RWPE2 (cell line): ENCODE results near the gene PPP1R1B.

Experiments
- ATAC-seq: fragments of 200-7000 bp; cut with Tn5 transposase; 3 replicates; pipeline ENCODE4 v1.9.1; 2021; ENCODE audit warnings: low read depth
- DNase-seq: peaks from one replicate; pipeline ENCODE4 v3.0.0-alpha.2; 2020; ENCODE audit warnings: low spot score
- H3K27ac ChIP-seq: fragments of 450-650 bp; 2 replicates; pipeline ENCODE4 v1.5.1; 2017; ENCODE audit warnings: mild to moderate bottlenecking; ENCODE audit not compliant: poor library complexity, severe bottlenecking
- H3K27me3 ChIP-seq: fragments of 250-450 bp; sonication (Bioruptor Pico); 2 replicates; pipeline ENCODE4 v1.5.1; 2021; ENCODE audit warnings: mild to moderate bottlenecking, moderate library complexity; ENCODE audit not compliant: insufficient read depth, poor library complexity, severe bottlenecking
- H3K36me3 ChIP-seq: fragments of 250-450 bp; sonication (Bioruptor Pico); 2 replicates; pipeline ENCODE4 v1.5.1; 2020; ENCODE audit warnings: low read depth, mild to moderate bottlenecking, moderate library complexity
- H3K4me1 ChIP-seq: fragments of 250-450 bp; sonication (Bioruptor Pico); 2 replicates; pipeline ENCODE4 v1.5.1; 2021; ENCODE audit warnings: mild to moderate bottlenecking, moderate library complexity; ENCODE audit not compliant: insufficient read depth, poor library complexity, severe bottlenecking
- H3K4me3 ChIP-seq: fragments of 250-450 bp; sonication (Bioruptor Pico); 2 replicates; pipeline ENCODE4 v1.5.1; 2021; ENCODE audit warnings: mild to moderate bottlenecking, moderate library complexity; ENCODE audit not compliant: severe bottlenecking
- H3K9me3 ChIP-seq: fragments of 250-450 bp; sonication (Bioruptor Pico); 2 replicates; pipeline ENCODE4 v1.5.1; 2021; ENCODE audit warnings: mild to moderate bottlenecking, moderate library complexity; ENCODE audit not compliant: severe bottlenecking
- TF ChIP-seq, protein P1 (sequence below): fragments of 450-650 bp; IDR thresholded peaks from one replicate; pipeline ENCODE4 v1.5.1; 2017; ENCODE audit warnings: mild to moderate bottlenecking, moderate library complexity; ENCODE audit not compliant: poor library complexity, severe bottlenecking

Gene PPP1R1B

DNA sequence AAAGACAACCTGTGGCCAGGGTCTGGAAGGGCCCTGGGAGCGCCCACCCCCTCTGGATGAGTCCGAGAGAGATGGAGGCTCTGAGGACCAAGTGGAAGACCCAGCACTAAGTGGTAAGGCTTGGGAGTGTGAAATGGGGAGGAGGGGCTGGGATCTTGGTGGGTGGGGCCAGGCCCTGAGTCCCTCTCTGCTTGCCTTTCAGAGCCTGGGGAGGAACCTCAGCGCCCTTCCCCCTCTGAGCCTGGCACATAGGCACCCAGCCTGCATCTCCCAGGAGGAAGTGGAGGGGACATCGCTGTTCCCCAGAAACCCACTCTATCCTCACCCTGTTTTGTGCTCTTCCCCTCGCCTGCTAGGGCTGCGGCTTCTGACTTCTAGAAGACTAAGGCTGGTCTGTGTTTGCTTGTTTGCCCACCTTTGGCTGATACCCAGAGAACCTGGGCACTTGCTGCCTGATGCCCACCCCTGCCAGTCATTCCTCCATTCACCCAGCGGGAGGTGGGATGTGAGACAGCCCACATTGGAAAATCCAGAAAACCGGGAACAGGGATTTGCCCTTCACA lies 8.9 kb downstream of the PPP1R1B start:
- Histone ChIP-seq H3K27me3 (no peaks in the 10 kb centered on the region), H3K36me3 (no peaks in the 10 kb centered on the region), H3K9me3 (no peaks in the 10 kb centered on the region), H3K4me3 (no peak overlapping the region), H3K27ac (no peak overlapping the region), H3K4me1 (peaks cover 10% of the 10 kb centered on the region)
- DNase-seq = no peak
- TF ChIP-seq, protein P1, sequence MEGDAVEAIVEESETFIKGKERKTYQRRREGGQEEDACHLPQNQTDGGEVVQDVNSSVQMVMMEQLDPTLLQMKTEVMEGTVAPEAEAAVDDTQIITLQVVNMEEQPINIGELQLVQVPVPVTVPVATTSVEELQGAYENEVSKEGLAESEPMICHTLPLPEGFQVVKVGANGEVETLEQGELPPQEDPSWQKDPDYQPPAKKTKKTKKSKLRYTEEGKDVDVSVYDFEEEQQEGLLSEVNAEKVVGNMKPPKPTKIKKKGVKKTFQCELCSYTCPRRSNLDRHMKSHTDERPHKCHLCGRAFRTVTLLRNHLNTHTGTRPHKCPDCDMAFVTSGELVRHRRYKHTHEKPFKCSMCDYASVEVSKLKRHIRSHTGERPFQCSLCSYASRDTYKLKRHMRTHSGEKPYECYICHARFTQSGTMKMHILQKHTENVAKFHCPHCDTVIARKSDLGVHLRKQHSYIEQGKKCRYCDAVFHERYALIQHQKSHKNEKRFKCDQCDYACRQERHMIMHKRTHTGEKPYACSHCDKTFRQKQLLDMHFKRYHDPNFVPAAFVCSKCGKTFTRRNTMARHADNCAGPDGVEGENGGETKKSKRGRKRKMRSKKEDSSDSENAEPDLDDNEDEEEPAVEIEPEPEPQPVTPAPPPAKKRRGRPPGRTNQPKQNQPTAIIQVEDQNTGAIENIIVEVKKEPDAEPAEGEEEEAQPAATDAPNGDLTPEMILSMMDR = no peak
- no peak for ATAC-seq

DNA sequence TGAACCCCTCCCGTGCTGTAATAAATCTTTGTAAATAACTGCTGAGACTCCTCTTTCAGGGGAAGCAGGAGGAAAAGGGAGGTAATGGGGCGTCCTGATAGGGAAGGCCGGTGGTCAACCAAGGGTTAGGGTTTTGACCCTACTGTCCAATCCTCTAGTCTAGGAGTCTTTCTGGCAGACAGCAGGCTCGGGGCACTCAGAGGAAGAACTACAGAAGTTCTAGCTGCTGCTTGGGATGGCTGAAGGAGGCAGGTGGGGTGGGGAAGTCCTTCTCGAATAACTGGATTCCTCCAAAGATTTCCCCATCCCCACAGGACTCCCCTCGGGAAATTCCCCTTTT lies 9.8 kb downstream of the PPP1R1B start:
- Histone ChIP-seq H3K36me3 (no peaks in the 10 kb centered on the region), H3K9me3 (no peaks in the 10 kb centered on the region), H3K27ac (peak overlapping the region; percentile 44), H3K4me3 (peak overlapping the region; percentile 72), H3K4me1 (peaks cover 2% of the 10 kb centered on the region), H3K27me3 (no peaks in the 10 kb centered on the region)
- DNase-seq = no peak
- ATAC-seq = no peak
- TF ChIP-seq, protein P1 = no peak

GRCh38 chr17:39636927-39637736 lies 10.4 kb downstream of the PPP1R1B start, which contains the start of gene STARD3:
TSS of gene STARD3 (plus strand) at chr17:39637144. CDS start at chr17:39653532, 16,388 bp downstream.
- no peaks in the 10 kb centered on the region for H3K4me1 ChIP-seq
- TF ChIP-seq, protein P1 = peak; percentile 18
- peak; percentile 89 for ATAC-seq

GRCh38 chr17:39638317-39638716 lies 11.6 kb downstream of the PPP1R1B start:
- Histone ChIP-seq H3K4me3 (no peak overlapping the region), H3K27ac (no peak overlapping the region), H3K27me3 (no peaks in the 10 kb centered on the region), H3K4me1 (no peaks in the 10 kb centered on the region), H3K9me3 (no peaks in the 10 kb centered on the region), H3K36me3 (no peaks in the 10 kb centered on the region)
- TF ChIP-seq, protein P1 = no peak
- no peak for ATAC-seq
- DNase-seq = no peak

More at GRCh38 chr17:39636927-39637736, 10.4 kb downstream of the PPP1R1B start, which contains the start of gene STARD3:
- peak; percentile 86 for DNase-seq
- Histone ChIP-seq H3K36me3 (no peaks in the 10 kb centered on the region), H3K27me3 (no peaks in the 10 kb centered on the region), H3K9me3 (no peaks in the 10 kb centered on the region), H3K4me3 (peak within 1 kb of the TSS; percentile 72), H3K27ac (peak within 1 kb of the TSS; percentile 44)

DNA sequence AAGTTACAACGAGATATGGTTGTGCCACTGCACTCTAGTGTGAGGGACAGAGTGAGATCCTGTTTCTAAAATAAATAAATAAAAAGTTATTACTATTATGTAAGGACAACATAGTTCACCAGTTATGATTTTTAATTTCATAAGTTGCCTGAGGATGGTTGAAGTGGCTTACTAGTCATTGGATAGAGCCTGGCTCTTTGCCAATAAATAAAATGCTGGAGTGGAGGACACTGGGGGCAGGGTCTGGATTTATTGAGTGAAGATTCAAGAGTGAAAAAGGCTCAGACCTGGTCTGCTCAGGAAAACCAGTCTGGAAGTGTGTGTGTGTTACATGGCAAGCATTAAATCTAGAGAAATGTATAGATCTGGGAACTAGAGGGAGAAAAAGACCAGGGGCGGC lies 12.3 kb downstream of the PPP1R1B start:
- H3K4me1 ChIP-seq = no peaks in the 10 kb centered on the region

More for the DNA sequence above, 12.3 kb downstream of the PPP1R1B start:
- no peak overlapping the region for H3K27ac ChIP-seq
- ATAC-seq (no peak), DNase-seq (no peak)
- TF ChIP-seq, protein P1 = no peak
- H3K4me3 ChIP-seq = no peak overlapping the region
- no peaks in the 10 kb centered on the region for H3K27me3 ChIP-seq
- no peaks in the 10 kb centered on the region for H3K9me3 ChIP-seq
- H3K36me3 ChIP-seq = no peaks in the 10 kb centered on the region
